Activated CD8-positive, alpha-beta memory T cell treated with anti-CD3 and anti-CD28 coated beads, Interleukin-2, amount 50 U/mL, for 24 hours (primary cell): Measurements from ENCODE around the gene ZC3H12C.
"Not testable (repeated sequence)": the region's sequence is repeated elsewhere in the genome, so short reads cannot be mapped to it uniquely, and the experiment has no call there.

ENCODE experiments used
- DNase-seq: peaks from one replicate; pipeline ENCODE4 v3.0.0-alpha.2; 2020; ENCODE audit errors: extremely low read depth

ZC3H12C gene

GRCh38 chr11:110092515-110093406, at the start of gene ZC3H12C:
ZC3H12C (plus strand) TSS chr11:110093392; CDS start chr11:110093412, 20 bp downstream.
- no peak for DNase-seq

GRCh38 chr11:110044226-110044968, 48.8 kb upstream of the ZC3H12C start:
- no peak for DNase-seq

GRCh38 chr11:110046775-110047380, 46.3 kb upstream of the ZC3H12C start:
- DNase-seq = no peak

GRCh38 chr11:110049501-110050200, 43.5 kb upstream of the ZC3H12C start:
- no peak for DNase-seq

GRCh38 chr11:110050201-110050506, 43.0 kb upstream of the ZC3H12C start:
- no peak for DNase-seq

GRCh38 chr11:110053848-110054414, 39.3 kb upstream of the ZC3H12C start:
- no peak for DNase-seq

GRCh38 chr11:110056956-110057355, 36.2 kb upstream of the ZC3H12C start:
- DNase-seq = no peak

GRCh38 chr11:110059706-110060463, 33.3 kb upstream of the ZC3H12C start:
- DNase-seq = no peak

- DNase-seq = no peak
Observed at GRCh38 chr11:110061296-110061695, 31.9 kb upstream of the ZC3H12C start.

GRCh38 chr11:110062247-110062646, 30.9 kb upstream of the ZC3H12C start:
- no peak for DNase-seq

- DNase-seq = no peak
Observed at GRCh38 chr11:110065189-110065588, 28.0 kb upstream of the ZC3H12C start.

- DNase-seq = not testable (repeated sequence)
Observed at GRCh38 chr11:110068001-110068400, 25.2 kb upstream of the ZC3H12C start.

GRCh38 chr11:110069158-110069737, 23.9 kb upstream of the ZC3H12C start:
- DNase-seq = no peak

GRCh38 chr11:110070176-110070575, 23.0 kb upstream of the ZC3H12C start:
- DNase-seq = no peak

GRCh38 chr11:110071197-110071596, 22.0 kb upstream of the ZC3H12C start:
- DNase-seq = no peak

- no peak for DNase-seq
Observed at GRCh38 chr11:110072930-110073329, 20.3 kb upstream of the ZC3H12C start.

- no peak for DNase-seq
Observed at GRCh38 chr11:110074499-110074898, 18.7 kb upstream of the ZC3H12C start.

GRCh38 chr11:110075105-110075846, 17.9 kb upstream of the ZC3H12C start:
- DNase-seq = no peak

- DNase-seq = no peak
Observed at GRCh38 chr11:110075847-110076208, 17.4 kb upstream of the ZC3H12C start.
